IMR-90 (cell line): Measurements from ENCODE around the gene TXNDC9. TPM values are rescaled to one million over a fixed set of nuclear protein-coding genes. Genes with fewer than 3 reads are reported as not detected.
"Not testable (repeated sequence)": the region's sequence is repeated elsewhere in the genome, so short reads cannot be mapped to it uniquely, and the experiment has no call there.

ENCODE experiments used
- ATAC-seq: fragments of 200-7000 bp; cut with Tn5 transposase; 2 replicates; pipeline ENCODE4 v1.9.1; 2020; ENCODE audit warnings: low read depth, mild to moderate bottlenecking, moderate library complexity
- BruUV-seq: library from RNA; stranded (reverse); fragments of 400-500 nt; replicated peaks from 2 replicates; lab custom pipeline; 2021; lab: Mats Ljungman, UMichigan
- CTCF ChIA-PET: fragments of 300-600 bp; formaldehyde crosslinking; extraction: SDS; loops from one replicate; lab custom pipeline; 2021; ENCODE audit warnings: antibody characterized with exemption; lab: Yijun Ruan, JAX
- POLR2A ChIA-PET: fragments of 300-600 bp; sonication (Branson Sonifier 250); formaldehyde crosslinking; loops from one replicate; lab custom pipeline; 2022; ENCODE audit warnings: antibody characterized with exemption; ENCODE audit not compliant: unreplicated experiment; lab: Charles Lee
- DNase-seq: peaks from one replicate; pipeline ENCODE4 v3.0.0; 2013
- H2AFZ ChIP-seq: replicated peaks from 2 replicates; pipeline ENCODE3; 2013; ENCODE audit warnings: low read length, mild to moderate bottlenecking; ENCODE audit not compliant: poor library complexity
- H2AK5ac ChIP-seq: 2 replicates; pipeline ENCODE4 v1.6.1; 2013; ENCODE audit warnings: low read depth, low read length, inconsistent platforms
- H2AK9ac ChIP-seq: replicated peaks from 2 replicates; pipeline ENCODE3; 2013; ENCODE audit warnings: mild to moderate bottlenecking, low read depth, low read length, moderate library complexity; ENCODE audit not compliant: poor library complexity
- H2BK120ac ChIP-seq: 2 replicates; pipeline ENCODE4 v1.6.1; 2013; ENCODE audit warnings: low read depth, low read length, inconsistent platforms
- H2BK15ac ChIP-seq: 3 replicates; pipeline ENCODE4 v1.6.1; 2013; ENCODE audit warnings: low read depth, low read length, inconsistent platforms
- H2BK20ac ChIP-seq: 2 replicates; pipeline ENCODE4 v1.6.1; 2013; ENCODE audit warnings: low read depth, mild to moderate bottlenecking, inconsistent platforms, low read length, moderate library complexity
- H2BK5ac ChIP-seq: 2 replicates; pipeline ENCODE4 v1.6.1; 2013; ENCODE audit warnings: mild to moderate bottlenecking, low read depth, low read length, inconsistent platforms; ENCODE audit not compliant: poor library complexity, severe bottlenecking
- H3K14ac ChIP-seq: replicated peaks from 2 replicates; pipeline ENCODE4 v1.6.1; 2013; ENCODE audit warnings: low read depth, low read length, inconsistent platforms
- H3K18ac ChIP-seq: 2 replicates; pipeline ENCODE4 v1.6.1; 2013; ENCODE audit warnings: low read depth, low read length, control low read depth
- H3K23ac ChIP-seq: 2 replicates; pipeline ENCODE4 v1.6.1; 2013; ENCODE audit warnings: low read depth, low read length, inconsistent platforms
- H3K27ac ChIP-seq: 2 replicates; pipeline ENCODE4 v1.5.1; 2013; ENCODE audit warnings: mild to moderate bottlenecking, control low read depth, low read length; ENCODE audit not compliant: insufficient read depth
- H3K27me3 ChIP-seq: 2 replicates; pipeline ENCODE4 v1.6.1; 2013; ENCODE audit warnings: low read length; ENCODE audit not compliant: control insufficient read depth, insufficient read depth
- H3K36me3 ChIP-seq: 2 replicates; pipeline ENCODE4 v1.6.1; 2013; ENCODE audit warnings: low read length, mixed read lengths; ENCODE audit not compliant: control insufficient read depth, insufficient read depth
- H3K4ac ChIP-seq: 2 replicates; pipeline ENCODE4 v1.6.1; 2013; ENCODE audit warnings: low read depth, low read length, inconsistent platforms
- H3K4me1 ChIP-seq: 2 replicates; pipeline ENCODE4 v1.6.1; 2013; ENCODE audit warnings: low read length, mixed read lengths; ENCODE audit not compliant: control insufficient read depth, insufficient read depth
- H3K4me2 ChIP-seq: 2 replicates; pipeline ENCODE4 v1.6.1; 2013; ENCODE audit warnings: low read depth, mild to moderate bottlenecking, control low read depth, low read length, moderate library complexity
- H3K4me3 ChIP-seq: 2 replicates; pipeline ENCODE4 v1.5.1; 2013; ENCODE audit warnings: low read depth, mild to moderate bottlenecking, control low read depth, low read length, moderate library complexity; ENCODE audit not compliant: insufficient read depth
- H3K56ac ChIP-seq: 2 replicates; pipeline ENCODE4 v1.6.1; 2013; ENCODE audit warnings: low read length, inconsistent platforms; ENCODE audit not compliant: insufficient read depth; ENCODE audit errors: extremely low read depth
- H3K79me1 ChIP-seq, 2 experiments: 2 replicates each; pipeline ENCODE4 v1.6.1; 2013; ENCODE audit warnings: low read length in 2 of 2, inconsistent platforms in 1 of 2, low read depth in 1 of 2
- H3K9ac ChIP-seq: 2 replicates; pipeline ENCODE4 v1.6.1; 2013; ENCODE audit warnings: low read depth, low read length, control low read depth
- H3K9me1 ChIP-seq: 2 replicates; pipeline ENCODE4 v1.6.1; 2013; ENCODE audit warnings: low read length, inconsistent platforms; ENCODE audit not compliant: insufficient read depth
- H3K9me3 ChIP-seq: 2 replicates; pipeline ENCODE4 v1.6.1; 2013; ENCODE audit warnings: low read length; ENCODE audit not compliant: control insufficient read depth, insufficient read depth
- H4K20me1 ChIP-seq: 2 replicates; pipeline ENCODE4 v1.6.1; 2013; ENCODE audit warnings: low read length, inconsistent platforms; ENCODE audit not compliant: insufficient read depth
- H4K5ac ChIP-seq: 2 replicates; pipeline ENCODE4 v1.6.1; 2013; ENCODE audit warnings: mild to moderate bottlenecking, low read depth, low read length, control low read depth
- H4K8ac ChIP-seq, 2 experiments: 2 replicates each; pipeline ENCODE4 v1.6.1; 2013; ENCODE audit warnings: low read depth in 2 of 2, low read length in 2 of 2, control low read depth in 1 of 2, inconsistent platforms in 1 of 2
- H4K91ac ChIP-seq: 2 replicates; pipeline ENCODE4 v1.6.1; 2013; ENCODE audit warnings: low read depth, low read length, inconsistent platforms; ENCODE audit not compliant: insufficient read depth
- CEBPB ChIP-seq: IDR thresholded peaks from 2 replicates; pipeline ENCODE4 v1.6.1; 2012; ENCODE audit warnings: low read depth, low read length, improper control_type of control experiment
- CHD1 ChIP-seq: IDR thresholded peaks from 2 replicates; pipeline ENCODE4 v1.6.1; 2012; ENCODE audit warnings: low read depth, low read length, improper control_type of control experiment
- CTCF ChIP-seq: conservative IDR thresholded peaks from 2 replicates; pipeline ENCODE4 v1.5.1; 2012; ENCODE audit warnings: mild to moderate bottlenecking, low read depth, low read length, improper control_type of control experiment
- FOS ChIP-seq: fragments of 150-350 bp; IDR thresholded peaks from 2 replicates; pipeline ENCODE4 v1.6.1; 2016; ENCODE audit warnings: low read depth, low read length
- MXI1 ChIP-seq: IDR thresholded peaks from 2 replicates; pipeline ENCODE4 v1.6.1; 2012; ENCODE audit warnings: low read depth, mild to moderate bottlenecking, low read length, moderate library complexity, borderline replicate concordance
- RCOR1 ChIP-seq: IDR thresholded peaks from 2 replicates; pipeline ENCODE4 v1.6.1; 2012; ENCODE audit warnings: mild to moderate bottlenecking, low read length, improper control_type of control experiment; ENCODE audit not compliant: insufficient replicate concordance
- USF2 ChIP-seq: fragments of 150-350 bp; IDR thresholded peaks from 2 replicates; pipeline ENCODE4 v1.6.1; 2017; ENCODE audit warnings: mild to moderate bottlenecking, antibody characterized with exemption, low read length, low read depth
- WGBS, 2 experiments: methylation state at CpG; one replicate each; pipeline versions ENCODE4 v1.1.5 to v1.1.7; 2013; ENCODE audit warnings: missing lambda C conversion rate in 2 of 2; ENCODE audit not compliant: insufficient read length in 1 of 2; ENCODE audit errors: extremely low coverage in 2 of 2; 5-methylcytosine and 5-hydroxymethylcytosine counted together
- dilution Hi-C: fragments of 300-500 bp; cut with HindIII; formaldehyde crosslinking; loops from one replicate; pipeline ENCODE4 v1.14.3; 2018; ENCODE audit warnings: low sequenced_read_pairs; ENCODE audit not compliant: unreplicated experiment
- in situ Hi-C: fragments of 300-500 bp; cut with MboI; formaldehyde crosslinking; loops from 3 replicates; pipeline ENCODE4 v1.14.3; 2019; ENCODE audit warnings: low sequenced_read_pairs, inconsistent platforms, mixed read lengths
- intact Hi-C: fragments of 100-400 bp; cut with micrococcal nuclease; formaldehyde crosslinking; loops from 2 replicates; pipeline ENCODE4 v1.10.0; 2022
- polyA plus RNA-seq, 3 experiments: library from polyadenylated mRNA; depleted of rRNA; stranded (reverse); fragments of >200 nt; gene quantifications; 2 replicates each; pipeline ENCODE4 v1.2.3, GENCODE V29; 2012; ENCODE audit warnings: low replicate concordance in 1 of 3
- total RNA-seq: library from RNA; depleted of rRNA; stranded (reverse); fragments of >200 nt; gene quantifications from 2 replicates; pipeline ENCODE4 v1.2.3, GENCODE V29; 2012

Gene TXNDC9
- total and polyA plus RNA-seq, 2 of the 4 experiments (the other 2 are of a cell fraction), result 33.9 to 55.4 TPM

DNA sequence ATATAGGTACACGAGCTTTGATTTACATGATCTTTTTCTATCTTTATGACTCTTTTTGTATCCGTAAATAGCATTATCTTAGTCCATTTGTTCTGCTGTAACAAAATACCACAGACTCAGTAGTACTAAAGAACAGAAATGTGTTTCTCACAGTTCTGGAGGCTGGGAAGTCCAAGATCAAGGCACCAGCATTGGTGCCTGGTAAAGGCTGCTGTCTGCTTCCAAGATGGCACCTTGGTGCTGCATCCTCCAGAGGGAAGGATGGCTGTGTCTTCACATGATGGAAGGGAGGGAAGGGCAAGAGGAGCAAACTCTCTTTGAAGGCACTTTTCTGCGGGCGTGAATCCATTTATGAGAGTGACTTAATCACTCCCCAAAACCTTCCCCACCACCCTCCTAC is 37.0 kb upstream of the TXNDC9 start:
- Histone ChIP-seq H3K18ac (no peak overlapping the region), H3K27ac (no peak overlapping the region), H3K27me3 (no peaks in the 10 kb centered on the region), H2AK9ac (no peak overlapping the region), H3K4ac (no peak overlapping the region), H3K4me2 (no peak overlapping the region), H4K5ac (no peak overlapping the region), H3K36me3 (peaks cover 31% of the 10 kb centered on the region), H3K4me3 (no peak overlapping the region), H3K23ac (no peak overlapping the region), H4K8ac (no peak overlapping the region), H2BK15ac (no peak overlapping the region), H2BK120ac (no peak overlapping the region), H4K91ac (no peak overlapping the region), H3K9me1 (0 out of 2 replicates have a peak, but pooled peaks cover 3% of the 10 kb centered on the region), H3K14ac (no peak overlapping the region), H3K4me1 (no peaks in the 10 kb centered on the region), H2BK5ac (no peak overlapping the region), H4K20me1 (no peaks in the 10 kb centered on the region), H3K56ac (no peak overlapping the region), H3K79me1 (peaks cover 0 to 6% of the 10 kb centered on the region in 2 experiments; a peak in 1 of 4 replicates), H2AFZ (no peak overlapping the region), H3K9me3 (peaks cover 2% of the 10 kb centered on the region; the same call in 1 of the 2 replicates), H2BK20ac (no peak overlapping the region), H3K9ac (no peak overlapping the region), H2AK5ac (no peak overlapping the region)
- CTCF ChIA-PET, result no interaction called here
- ATAC-seq, result no peak
- dilution Hi-C loops, result no loop called here
- POLR2A ChIA-PET, result no interaction called here
- in situ Hi-C loops, result no loop called here
- no TSS peak for BruUV-seq
- no CpG with 5 or more reads among the region's 4 CpGs for WGBS, 2 experiments
- intact Hi-C loops, result no loop called here
- TF ChIP-seq CEBPB (no peak), CTCF (no peak), MXI1 (no peak), RCOR1 (no peak), FOS (no peak), CHD1 (no peak), USF2 (no peak)
- no peak for DNase-seq

GRCh38 chr2:99368854-99369253 is 32.7 kb upstream of the TXNDC9 start:
- WGBS, 2 experiments, result 100% methylated on average over 3 of the region's 5 CpGs; no CpG with 5 or more reads in 1 of the 2 experiments
- CTCF ChIA-PET, H2BK5ac ChIP-seq, H2BK20ac ChIP-seq, H3K4me1 ChIP-seq, H3K23ac ChIP-seq, dilution Hi-C loops, H3K18ac ChIP-seq, H3K4ac ChIP-seq, H3K79me1 ChIP-seq, H3K4me2 ChIP-seq, POLR2A ChIA-PET, H4K20me1 ChIP-seq, BruUV-seq, H3K27ac ChIP-seq, H3K27me3 ChIP-seq, H3K14ac ChIP-seq, in situ Hi-C loops, H2BK120ac ChIP-seq, H2AFZ ChIP-seq, H3K4me3 ChIP-seq, ATAC-seq, H3K9me3 ChIP-seq, H4K5ac ChIP-seq, DNase-seq, H4K8ac ChIP-seq, H2AK9ac ChIP-seq, H2AK5ac ChIP-seq, H3K56ac ChIP-seq, H3K9me1 ChIP-seq, H3K9ac ChIP-seq, H2BK15ac ChIP-seq, H4K91ac ChIP-seq, intact Hi-C loops: not testable (repeated sequence)
- peaks cover 29% of the 10 kb centered on the region for H3K36me3 ChIP-seq
